Gastrocnemius medialis (tissue), 4 donors: Measurements from ENCODE around the gene GSK3B. TPM values are rescaled to one million over a fixed set of nuclear protein-coding genes. Genes with fewer than 3 reads are reported as not detected.

Source experiments
- ATAC-seq, 2 donors: fragments of 150-250 bp; one replicate each; pipeline ENCODE4 v1.9.1; 2016
- DNase-seq, 2 donors: peaks; one replicate each; pipeline ENCODE4 v3.0.0-alpha.2; 2019
- H3K27ac ChIP-seq, 4 donors: fragments of 200-600 bp; sonication (generic); 1 replicate in 1 of 4; 2 replicates in 3 of 4; pipeline ENCODE4 v1.5.1; 2016 to 2018; ENCODE audit warnings: mild to moderate bottlenecking in 2 of 4, moderate library complexity in 1 of 4
- H3K27me3 ChIP-seq, 3 donors: fragments of 200-600 bp; sonication (generic) in 2 of 3; 1 replicate in 1 of 3; 2 replicates in 2 of 3; pipeline versions ENCODE4 v1.5.1 to v1.6.0; 2016 to 2019; ENCODE audit warnings: mild to moderate bottlenecking in 1 of 3, moderate library complexity in 1 of 3
- H3K36me3 ChIP-seq, 2 donors: fragments of 200-600 bp; sonication (generic) in 1 of 2; one replicate each; pipeline ENCODE4 v1.5.1; 2017 to 2018
- H3K4me1 ChIP-seq, 2 donors: fragments of 200-600 bp; sonication (generic) in 1 of 2; one replicate each; pipeline ENCODE4 v1.5.1; 2016 to 2017; ENCODE audit warnings: mild to moderate bottlenecking in 2 of 2
- H3K4me3 ChIP-seq, 4 donors: fragments of 200-600 bp; sonication (generic) in 3 of 4; 1 replicate in 1 of 4; 2 replicates in 3 of 4; pipeline ENCODE4 v1.5.1; 2016 to 2019; ENCODE audit warnings: mild to moderate bottlenecking in 2 of 4
- H3K9me3 ChIP-seq, 3 donors: fragments of 200-600 bp; sonication (generic) in 2 of 3; 1 replicate in 1 of 3; 2 replicates in 2 of 3; pipeline ENCODE4 v1.5.1; 2016 to 2019
- CTCF ChIP-seq, 5 experiments: fragments of 450-650 bp in 3 of 5; fragments of 200-600 bp in 2 of 5; sonication (generic) in 2 of 5; IDR thresholded peaks in 4 of 5; conservative IDR thresholded peaks in 1 of 5; 1 replicate in 4 of 5; 2 replicates in 1 of 5; pipeline ENCODE4 v1.5.1; 2016 to 2019; ENCODE audit warnings: antibody characterized with exemption in 5 of 5, mild to moderate bottlenecking in 3 of 5, moderate library complexity in 3 of 5
- POLR2A ChIP-seq, 2 donors: fragments of 450-650 bp; IDR thresholded peaks; one replicate each; pipeline ENCODE4 v1.6.1; 2017; ENCODE audit warnings: antibody characterized with exemption in 2 of 2, mild to moderate bottlenecking in 2 of 2, moderate library complexity in 2 of 2
- in situ Hi-C, 4 donors: fragments of 200-750 bp; cut with MboI; loops; one replicate each; pipeline versions ENCODE4 v1.15.0 to v1.8.0; 2017; ENCODE audit warnings: low sequenced_read_pairs in 4 of 4
- intact Hi-C: fragments of 100-400 bp; cut with DNase I; formaldehyde crosslinking; loops from one replicate; pipeline ENCODE4 v1.15.1; 2023; ENCODE audit warnings: low total_unique reads
- total RNA-seq, 4 donors: library from RNA; depleted of rRNA; stranded (reverse); fragments of >200 nt; gene quantifications; one replicate each; pipeline versions ENCODE4 v1.1.0 to v1.2.3, GENCODE V29; 2016

GSK3B gene
- total RNA-seq, 4 donors from 2014 or later: 30.7 to 47.4 (median 35.4) TPM

GRCh38 chr3:119825820-119826219 lies 268.4 kb downstream of the GSK3B start:
- DNase-seq (no peak), ATAC-seq (no peak)
- in situ Hi-C loops (no loop called here), intact Hi-C loops (no loop called here)
- no peak overlapping the region for H3K4me3 ChIP-seq
- TF ChIP-seq POLR2A (IDR thresholded peaks at IDR 0.05) (no peak), CTCF (IDR thresholded peaks at IDR 0.05 in 4 of 5, conservative IDR thresholded peaks at IDR 0.05 in 1 of 5) (no peak)
- no peaks in the 10 kb centered on the region for H3K36me3 ChIP-seq
- no peaks in the 10 kb centered on the region for H3K9me3 ChIP-seq
- no peaks in the 10 kb centered on the region for H3K27me3 ChIP-seq
- H3K27ac ChIP-seq: no peak overlapping the region
- peaks cover 8 to 24% of the 10 kb centered on the region in 2 donors for H3K4me1 ChIP-seq

GRCh38 chr3:119819806-119820205 lies 274.4 kb downstream of the GSK3B start:
- TF ChIP-seq POLR2A (IDR thresholded peaks at IDR 0.05): no peak
- TF ChIP-seq CTCF (IDR thresholded peaks at IDR 0.05 in 4 of 5, conservative IDR thresholded peaks at IDR 0.05 in 1 of 5): no peak
- Histone ChIP-seq H3K4me1 (no peaks in the 10 kb centered on the region), H3K9me3 (no peaks in the 10 kb centered on the region), H3K36me3 (no peaks in the 10 kb centered on the region), H3K27me3 (no peaks in the 10 kb centered on the region), H3K4me3 (no peak overlapping the region), H3K27ac (no peak overlapping the region)
- intact Hi-C loops: no loop called here
- in situ Hi-C loops: no loop called here
- ATAC-seq (no peak), DNase-seq (no peak)

- in situ Hi-C loops: no loop called here
- TF ChIP-seq CTCF (IDR thresholded peaks at IDR 0.05 in 4 of 5, conservative IDR thresholded peaks at IDR 0.05 in 1 of 5) (no peak), POLR2A (IDR thresholded peaks at IDR 0.05) (no peak)
- no peak overlapping the region for H3K27ac ChIP-seq
- no peaks in the 10 kb centered on the region for H3K9me3 ChIP-seq
- no peak for ATAC-seq
- no peaks in the 10 kb centered on the region for H3K36me3 ChIP-seq
- no peaks in the 10 kb centered on the region for H3K27me3 ChIP-seq
- H3K4me3 ChIP-seq: no peak overlapping the region
- no peaks in the 10 kb centered on the region for H3K4me1 ChIP-seq
- intact Hi-C loops: no loop called here
- no peak for DNase-seq
Observed at GRCh38 chr3:119818937-119819336, 275.3 kb downstream of the GSK3B start.

DNA sequence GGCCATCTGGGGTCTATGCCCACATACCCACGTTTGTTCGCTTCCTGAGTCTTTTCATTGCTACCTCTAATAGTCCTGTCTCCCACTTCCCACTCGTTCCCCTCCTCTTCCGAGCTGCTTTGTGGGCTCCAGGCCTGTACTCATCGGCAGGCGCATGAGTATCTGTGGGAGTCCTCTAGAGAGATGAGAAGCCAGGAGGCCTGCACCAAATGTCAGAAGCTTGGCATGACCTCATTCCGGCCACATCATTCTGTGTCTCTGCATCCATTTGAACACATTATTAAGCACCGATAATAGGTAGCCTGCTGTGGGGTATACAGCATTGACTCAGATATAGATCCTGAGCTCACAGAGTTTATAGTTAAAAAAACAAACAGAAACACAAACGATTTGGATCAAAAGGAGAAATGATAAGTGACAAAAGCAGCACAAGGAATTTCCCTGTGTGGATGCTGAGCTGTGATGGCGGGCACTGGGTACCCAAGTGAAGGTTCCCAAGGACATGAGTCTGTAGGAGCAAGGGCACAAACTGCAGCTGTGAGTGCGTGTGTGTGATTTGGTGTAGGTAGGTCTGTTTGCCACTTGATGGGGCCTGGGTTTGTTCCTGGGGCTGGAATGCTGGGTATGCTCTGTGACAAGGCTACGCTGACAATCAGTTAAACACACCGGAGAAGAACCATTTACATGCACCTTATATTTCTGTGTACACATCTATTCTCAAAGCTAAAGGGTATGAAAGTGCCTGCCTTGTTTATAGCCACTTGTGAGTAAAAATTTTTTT lies 276.5 kb downstream of the GSK3B start:
- intact Hi-C loops: no loop called here
- ATAC-seq: no peak
- TF ChIP-seq CTCF (IDR thresholded peaks at IDR 0.05 in 4 of 5, conservative IDR thresholded peaks at IDR 0.05 in 1 of 5) (no peak), POLR2A (IDR thresholded peaks at IDR 0.05) (no peak)

More for the DNA sequence above, 276.5 kb downstream of the GSK3B start:
- Histone ChIP-seq H3K27me3 (no peaks in the 10 kb centered on the region), H3K27ac (no peak overlapping the region), H3K9me3 (no peaks in the 10 kb centered on the region), H3K36me3 (no peaks in the 10 kb centered on the region), H3K4me3 (no peak overlapping the region), H3K4me1 (no peaks in the 10 kb centered on the region)
- in situ Hi-C loops: no loop called here
- no peak for DNase-seq
